Skeletal muscle satellite cell (primary cell): ENCODE measurements around the gene PRSS33.

Experiments used
- H3K27me3 ChIP-seq: 2 replicates; pipeline ENCODE4 v1.7.0; 2013; ENCODE audit warnings: low read length; ENCODE audit not compliant: control insufficient read depth, insufficient read depth
- H3K36me3 ChIP-seq: 2 replicates; pipeline ENCODE4 v1.7.0; 2013; ENCODE audit warnings: mild to moderate bottlenecking, control low read depth, low read length; ENCODE audit not compliant: insufficient read depth
- H3K4me1 ChIP-seq: 2 replicates; pipeline ENCODE4 v1.7.0; 2013; ENCODE audit warnings: low read length; ENCODE audit not compliant: control insufficient read depth, insufficient read depth
- H3K4me2 ChIP-seq: 2 replicates; pipeline ENCODE4 v1.7.0; 2013; ENCODE audit warnings: mild to moderate bottlenecking, low read length
- H3K4me3 ChIP-seq: 2 replicates; pipeline ENCODE4 v1.7.0; 2013; ENCODE audit warnings: low read length
- H3K9ac ChIP-seq: 2 replicates; pipeline ENCODE4 v1.7.0; 2013; ENCODE audit warnings: mild to moderate bottlenecking, low read depth, low read length, moderate library complexity
- H3K9me3 ChIP-seq: replicated peaks from 2 replicates; pipeline ENCODE4 v1.7.0; 2013; ENCODE audit warnings: mild to moderate bottlenecking, control low read depth, low read length

Gene PRSS33

DNA sequence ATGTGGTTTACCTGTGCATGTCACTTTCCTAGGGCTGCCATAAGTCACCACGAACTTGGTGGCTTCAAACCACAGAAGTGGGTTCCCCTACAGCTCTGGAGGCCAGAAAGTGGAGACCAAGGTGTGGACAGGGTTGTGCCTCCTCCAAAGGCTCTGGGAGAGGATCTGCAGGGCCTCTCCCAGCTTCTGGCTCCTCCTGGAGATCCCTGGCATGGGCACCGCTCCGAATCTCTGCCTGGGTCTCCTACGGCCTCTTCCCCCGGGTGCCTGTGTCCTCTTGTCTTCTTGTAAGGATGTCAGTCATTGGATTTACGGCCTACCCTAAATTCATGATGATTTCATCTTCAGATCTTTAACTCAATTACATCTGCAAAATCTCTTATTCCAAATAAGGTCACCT is 37.4 kb downstream of the PRSS33 start:
- Histone ChIP-seq H3K9me3 (no peaks in the 10 kb centered on the region), H3K4me3 (no peak overlapping the region), H3K4me2 (no peak overlapping the region), H3K4me1 (peaks cover 16% of the 10 kb centered on the region), H3K36me3 (peaks cover 5% of the 10 kb centered on the region), H3K9ac (no peak overlapping the region), H3K27me3 (no peaks in the 10 kb centered on the region)

DNA sequence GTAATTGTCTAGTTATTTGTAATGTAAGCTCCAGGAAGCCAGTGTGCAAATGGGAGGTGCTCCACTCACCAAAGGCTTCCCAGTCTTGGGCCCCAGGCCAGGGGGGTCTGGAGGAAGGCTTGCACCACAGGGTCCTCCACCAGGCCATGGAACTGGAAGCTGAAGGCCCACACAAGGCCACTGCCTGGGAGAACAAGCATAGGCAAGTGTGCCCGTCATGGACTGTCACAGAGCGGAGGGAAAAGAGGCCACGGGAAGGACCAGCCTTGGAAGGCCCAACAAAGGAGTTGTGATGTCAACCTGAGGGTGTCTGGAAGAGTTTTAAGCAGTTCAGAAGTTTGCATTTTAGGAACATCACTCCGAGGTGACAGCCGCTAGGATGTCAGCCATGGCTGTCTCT is 37.9 kb downstream of the PRSS33 start:
- H3K27me3 ChIP-seq, result no peaks in the 10 kb centered on the region
- no peak overlapping the region for H3K9ac ChIP-seq
- peaks cover 2% of the 10 kb centered on the region for H3K36me3 ChIP-seq
- no peaks in the 10 kb centered on the region for H3K9me3 ChIP-seq
- H3K4me2 ChIP-seq, result no peak overlapping the region
- H3K4me1 ChIP-seq, result peaks cover 11% of the 10 kb centered on the region
- H3K4me3 ChIP-seq, result no peak overlapping the region

DNA sequence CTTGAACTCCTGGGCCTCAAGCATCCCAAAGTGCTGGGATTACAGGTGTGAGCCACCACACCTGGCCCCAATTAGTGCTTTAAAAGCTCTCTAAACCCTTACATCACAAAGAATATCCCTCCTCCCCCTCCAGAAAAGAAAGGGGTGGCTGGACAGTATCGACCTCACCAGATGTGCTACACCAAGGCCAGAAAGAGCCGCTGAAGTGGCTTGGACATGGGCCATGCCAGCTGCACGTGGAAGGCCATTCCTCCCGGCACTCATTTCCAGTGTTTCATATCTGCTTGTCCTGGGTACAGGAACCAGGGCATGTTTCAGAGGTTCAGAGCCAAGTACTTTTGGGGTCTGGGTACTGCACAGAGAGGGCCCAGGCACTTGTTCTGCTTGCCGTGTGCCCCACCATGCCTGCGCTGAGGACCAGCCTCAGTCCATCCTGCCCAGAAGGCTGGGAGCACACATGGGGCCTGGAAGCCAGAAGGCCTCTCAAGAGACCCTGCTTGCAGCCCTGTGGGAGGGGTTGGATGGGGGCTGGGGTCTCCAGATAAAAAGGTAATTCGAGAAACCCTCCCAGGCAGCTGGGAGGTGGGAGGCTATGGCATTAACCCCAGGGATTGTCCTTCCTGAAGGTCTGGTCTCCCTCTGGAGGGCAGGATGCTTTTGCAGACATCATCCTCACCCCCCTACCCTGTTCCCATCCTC is 38.5 kb downstream of the PRSS33 start:
- Histone ChIP-seq H3K4me2 (no peak overlapping the region), H3K36me3 (no peaks in the 10 kb centered on the region)

DNA sequence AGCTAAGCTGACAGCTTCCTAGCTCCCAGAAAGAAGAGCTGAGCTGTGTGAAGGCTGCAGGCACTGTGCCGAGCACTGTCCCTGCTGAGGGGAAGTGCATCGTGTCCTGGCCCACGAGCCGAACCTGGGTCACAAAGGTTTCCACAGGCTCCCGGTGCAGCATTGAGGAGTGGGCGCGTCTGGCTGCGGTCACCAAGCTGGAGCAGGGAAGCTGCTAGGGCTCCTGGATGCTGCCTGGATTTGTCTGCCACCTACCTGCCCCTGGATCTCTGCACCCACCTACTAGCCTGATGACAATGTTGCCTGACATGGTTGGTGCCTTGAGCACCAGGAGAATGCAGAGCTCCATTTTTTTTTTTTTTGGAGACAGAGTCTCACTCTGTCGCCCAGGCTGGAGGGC is 41.4 kb downstream of the PRSS33 start:
- H3K4me2 ChIP-seq, result no peak overlapping the region
- no peaks in the 10 kb centered on the region for H3K36me3 ChIP-seq
- peaks cover 3% of the 10 kb centered on the region for H3K27me3 ChIP-seq
- H3K4me1 ChIP-seq, result no peaks in the 10 kb centered on the region
- no peaks in the 10 kb centered on the region for H3K9me3 ChIP-seq
- no peak overlapping the region for H3K4me3 ChIP-seq
- H3K9ac ChIP-seq, result no peak overlapping the region

More for the DNA sequence above, 38.5 kb downstream of the PRSS33 start:
- Histone ChIP-seq H3K4me1 (peaks cover 9% of the 10 kb centered on the region), H3K27me3 (peaks cover under 1% of the 10 kb centered on the region), H3K9ac (no peak overlapping the region), H3K9me3 (no peaks in the 10 kb centered on the region), H3K4me3 (no peak overlapping the region)

DNA sequence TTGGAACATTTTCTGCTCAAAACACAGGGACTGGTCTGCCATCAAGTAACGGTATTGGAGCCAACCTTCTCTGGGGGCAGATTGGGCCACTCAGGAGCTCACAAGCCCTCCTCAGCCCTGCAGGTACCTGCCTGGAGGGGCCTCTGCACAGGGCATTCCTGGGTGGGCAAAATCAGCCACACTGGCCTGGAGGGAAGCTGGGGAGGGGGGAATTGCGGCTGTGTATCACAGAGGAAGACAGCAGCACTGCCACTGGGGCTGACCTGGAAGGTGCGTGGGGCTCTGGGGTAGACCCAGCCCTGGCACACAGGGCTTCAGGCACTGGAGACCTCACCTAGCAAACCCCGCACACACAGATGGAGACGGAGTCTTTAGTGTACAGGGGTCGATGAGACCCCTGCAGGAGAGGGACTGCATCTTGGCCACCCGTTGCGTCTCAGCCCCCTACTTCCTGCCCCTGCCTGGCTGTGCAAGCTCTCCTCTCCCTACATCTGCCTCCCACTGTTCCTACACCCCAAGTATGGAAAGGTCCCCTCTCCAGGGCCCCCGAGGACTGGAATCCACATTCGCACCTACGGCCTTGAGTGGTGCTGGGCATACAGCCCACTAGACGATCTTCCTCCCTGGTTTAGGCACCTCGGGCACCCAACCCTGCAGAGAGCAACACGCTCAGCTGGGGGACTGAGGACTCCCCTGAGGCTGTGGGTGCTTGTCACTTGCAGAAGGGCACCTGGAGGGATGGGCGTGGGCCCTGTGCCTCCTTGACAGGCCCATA is 42.1 kb downstream of the PRSS33 start:
- peaks cover 3% of the 10 kb centered on the region for H3K27me3 ChIP-seq
- H3K4me3 ChIP-seq, result no peak overlapping the region
- no peak overlapping the region for H3K9ac ChIP-seq
- no peaks in the 10 kb centered on the region for H3K9me3 ChIP-seq
- no peaks in the 10 kb centered on the region for H3K36me3 ChIP-seq
- no peak overlapping the region for H3K4me2 ChIP-seq
- no peaks in the 10 kb centered on the region for H3K4me1 ChIP-seq

DNA sequence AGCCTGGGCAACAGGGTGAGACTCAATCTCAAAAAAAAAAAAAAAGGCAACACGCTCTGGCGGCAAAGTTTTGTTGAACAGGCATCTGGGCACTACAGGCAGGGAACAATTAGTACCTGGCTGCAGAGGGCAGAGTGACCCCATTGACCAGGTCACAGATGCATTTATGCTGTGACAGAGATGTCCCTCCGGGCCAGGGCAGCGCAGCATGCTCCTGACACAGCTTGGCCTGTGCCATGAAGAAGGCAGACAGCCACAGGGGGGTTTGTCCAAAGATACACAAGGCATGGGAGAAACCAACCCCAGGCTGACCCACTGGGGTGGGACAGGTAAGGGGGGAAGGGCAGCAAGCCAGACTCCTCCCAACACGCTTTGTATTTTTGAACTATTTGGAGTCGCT is 42.6 kb downstream of the PRSS33 start:
- no peak overlapping the region for H3K9ac ChIP-seq
- no peak overlapping the region for H3K4me3 ChIP-seq
- no peaks in the 10 kb centered on the region for H3K4me1 ChIP-seq

DNA sequence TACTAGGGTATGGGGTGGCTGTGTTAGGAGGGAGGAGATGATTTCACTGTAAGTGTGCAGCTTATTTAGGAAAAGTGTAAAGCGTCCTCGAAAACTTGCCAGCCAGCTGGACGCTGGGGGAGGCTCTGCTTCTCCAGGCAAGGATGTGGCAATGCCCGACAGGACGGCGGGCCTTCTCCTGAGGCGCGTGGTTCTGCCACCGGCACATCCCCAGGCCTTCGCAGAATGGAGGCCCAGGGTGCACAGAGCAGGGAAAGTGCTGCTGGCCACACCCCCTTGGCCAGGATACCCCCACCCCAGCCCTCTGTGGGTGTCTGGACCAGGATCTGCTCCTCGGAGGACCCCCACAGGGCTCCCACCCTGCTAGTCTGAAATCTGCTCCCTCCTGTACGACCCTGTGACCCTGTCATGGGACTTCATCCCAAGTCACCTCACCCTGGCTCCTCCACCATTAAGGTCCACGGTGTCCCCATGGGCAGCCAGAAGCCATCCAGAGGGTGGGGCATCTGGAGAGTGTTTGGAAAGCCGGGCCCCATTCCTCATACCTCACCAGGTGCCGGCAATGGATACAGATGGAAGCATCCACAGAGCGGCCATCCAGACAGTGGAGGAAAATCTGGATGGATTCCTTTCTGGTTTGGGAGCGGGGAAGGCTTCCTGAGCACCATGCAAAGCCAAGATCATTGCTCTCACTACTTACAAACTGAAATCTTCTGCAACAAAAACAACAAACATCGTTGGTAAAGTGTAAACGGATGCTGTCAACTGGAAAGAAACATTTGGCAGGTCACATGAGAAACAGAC is 44.2 kb downstream of the PRSS33 start:
- H3K27me3 ChIP-seq, result peaks cover 3% of the 10 kb centered on the region
- no peak overlapping the region for H3K4me3 ChIP-seq
- H3K36me3 ChIP-seq, result no peaks in the 10 kb centered on the region
- no peak overlapping the region for H3K4me2 ChIP-seq
- H3K9me3 ChIP-seq, result no peaks in the 10 kb centered on the region
- no peak overlapping the region for H3K9ac ChIP-seq
- H3K4me1 ChIP-seq, result no peaks in the 10 kb centered on the region

More for the DNA sequence above, 42.6 kb downstream of the PRSS33 start:
- Histone ChIP-seq H3K36me3 (no peaks in the 10 kb centered on the region), H3K27me3 (peaks cover 3% of the 10 kb centered on the region), H3K9me3 (no peaks in the 10 kb centered on the region), H3K4me2 (no peak overlapping the region)

DNA sequence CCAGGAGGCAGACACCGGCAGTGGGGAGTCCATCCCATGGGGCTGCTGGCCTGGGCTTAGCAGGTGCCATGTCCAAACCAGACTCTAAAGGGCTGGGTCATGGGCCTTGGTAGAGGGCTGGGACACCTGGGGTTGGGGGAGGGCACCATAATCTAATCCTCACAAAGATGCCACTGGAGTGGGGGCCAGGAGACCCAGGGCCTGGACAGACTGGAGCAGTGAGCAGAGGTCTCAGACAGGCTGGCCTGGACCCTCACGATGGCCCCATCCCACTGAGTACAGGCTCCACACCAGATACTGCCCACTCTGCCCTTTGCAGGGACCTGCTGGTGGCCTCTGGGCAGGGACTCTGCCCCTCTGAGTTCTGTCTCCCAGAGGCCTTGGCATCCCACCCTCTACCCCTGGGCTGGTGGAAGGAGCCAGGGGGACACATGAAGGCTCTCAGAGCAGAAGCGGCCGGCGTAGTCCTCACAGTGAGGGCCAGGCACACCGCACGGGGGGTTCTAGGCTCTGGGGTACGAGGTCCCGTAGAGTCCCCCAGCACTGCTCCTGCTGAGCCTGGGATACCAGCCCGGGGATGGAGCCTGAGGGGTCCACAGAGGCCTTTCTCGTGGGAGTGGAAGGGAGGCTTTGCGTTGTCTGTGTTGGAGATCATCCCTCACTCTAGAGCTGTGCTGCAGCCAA is 44.9 kb downstream of the PRSS33 start:
- Histone ChIP-seq H3K9ac (no peak overlapping the region), H3K4me2 (no peak overlapping the region), H3K9me3 (no peaks in the 10 kb centered on the region), H3K36me3 (no peaks in the 10 kb centered on the region), H3K27me3 (peaks cover 3% of the 10 kb centered on the region), H3K4me1 (no peaks in the 10 kb centered on the region), H3K4me3 (no peak overlapping the region)

DNA sequence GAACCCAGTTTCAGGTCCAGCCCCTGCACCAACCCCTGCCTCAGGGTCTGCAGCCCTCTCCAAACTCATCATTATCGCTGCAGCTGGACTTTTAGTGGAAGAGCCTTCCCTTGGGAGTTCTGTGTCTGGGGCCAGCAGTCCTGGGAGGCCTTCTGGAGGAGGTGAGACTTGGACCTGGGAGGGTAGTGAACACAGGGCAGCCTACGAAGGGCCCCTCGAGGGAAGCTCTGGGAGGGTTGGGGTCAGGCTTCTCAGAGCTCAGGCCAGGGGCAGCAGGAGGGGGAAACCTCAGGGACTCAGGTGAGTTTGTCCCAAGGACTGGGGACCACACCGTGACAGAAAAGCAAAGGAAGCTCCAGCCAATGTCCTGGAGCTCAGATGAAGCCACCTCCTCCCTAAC is 46.2 kb downstream of the PRSS33 start:
- H3K4me3 ChIP-seq, result no peak overlapping the region
- H3K4me1 ChIP-seq, result no peaks in the 10 kb centered on the region
- H3K27me3 ChIP-seq, result peaks cover 3% of the 10 kb centered on the region
- H3K9me3 ChIP-seq, result no peaks in the 10 kb centered on the region
- H3K36me3 ChIP-seq, result no peaks in the 10 kb centered on the region
- H3K9ac ChIP-seq, result no peak overlapping the region
- no peak overlapping the region for H3K4me2 ChIP-seq

DNA sequence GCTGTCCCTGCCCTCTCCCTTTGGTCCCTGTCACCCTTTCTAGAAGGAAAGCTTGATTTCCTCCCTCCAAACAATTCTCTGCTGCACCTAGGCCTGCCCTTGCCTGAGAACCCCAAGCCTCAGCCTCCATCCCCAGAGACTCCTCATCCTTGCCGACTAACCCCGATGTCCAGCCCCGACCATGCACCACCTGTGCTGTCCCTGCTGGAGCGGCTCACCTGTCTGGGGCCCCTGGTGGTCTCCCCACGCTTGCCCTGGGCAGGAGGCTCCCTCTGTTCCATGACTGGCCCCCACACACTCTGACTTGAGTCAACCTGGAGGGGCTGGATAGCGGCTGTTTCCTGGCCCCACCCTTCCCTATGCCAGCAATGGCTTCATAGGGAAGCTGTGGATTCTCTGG is 46.9 kb downstream of the PRSS33 start:
- no peaks in the 10 kb centered on the region for H3K36me3 ChIP-seq
- H3K27me3 ChIP-seq, result peaks cover 3% of the 10 kb centered on the region
- no peak overlapping the region for H3K4me3 ChIP-seq
- H3K4me1 ChIP-seq, result no peaks in the 10 kb centered on the region
- H3K9ac ChIP-seq, result no peak overlapping the region
- H3K9me3 ChIP-seq, result no peaks in the 10 kb centered on the region
- H3K4me2 ChIP-seq, result no peak overlapping the region
